Parathyroid adenoma (tissue), 2 donors: ENCODE data around the gene PARP3.

Experiments
- H2AFZ ChIP-seq: fragments of 300-600 bp; sonication (generic); one replicate; pipeline ENCODE4 v1.7.0; 2017; ENCODE audit warnings: antibody characterized with exemption, mild to moderate bottlenecking
- H3K27ac ChIP-seq: fragments of 300-600 bp; sonication (generic); one replicate; pipeline ENCODE4 v1.7.0; 2017
- H3K27me3 ChIP-seq: fragments of 300-600 bp; sonication (generic); one replicate; pipeline ENCODE4 v1.7.0; 2017; ENCODE audit warnings: low read length; ENCODE audit not compliant: control insufficient read depth, insufficient read depth
- H3K36me3 ChIP-seq: fragments of 300-600 bp; sonication (generic); one replicate; pipeline ENCODE4 v1.7.0; 2017; ENCODE audit warnings: low read length; ENCODE audit not compliant: control insufficient read depth, insufficient read depth
- H3K4me1 ChIP-seq: fragments of 300-600 bp; sonication (generic); one replicate; pipeline ENCODE4 v1.7.0; 2017; ENCODE audit warnings: control low read depth
- H3K4me2 ChIP-seq: fragments of 300-600 bp; sonication (generic); one replicate; pipeline ENCODE4 v1.7.0; 2017; ENCODE audit warnings: low read length
- H3K4me3 ChIP-seq: fragments of 300-600 bp; sonication (generic); one replicate; pipeline ENCODE4 v1.7.0; 2017; ENCODE audit warnings: low read depth, low read length
- H3K79me2 ChIP-seq: fragments of 300-600 bp; sonication (generic); one replicate; pipeline ENCODE4 v1.7.0; 2017; ENCODE audit warnings: control low read depth
- H3K9ac ChIP-seq: fragments of 300-600 bp; sonication (generic); one replicate; pipeline ENCODE4 v1.7.0; 2017; ENCODE audit warnings: mild to moderate bottlenecking
- H3K9me3 ChIP-seq: fragments of 300-600 bp; sonication (generic); one replicate; pipeline ENCODE4 v1.7.0; 2017; ENCODE audit warnings: low read length; ENCODE audit not compliant: control insufficient read depth
- CTCF ChIP-seq: fragments of 300-600 bp; sonication (generic); IDR thresholded peaks from one replicate; pipeline ENCODE4 v1.7.0; 2017; ENCODE audit warnings: antibody characterized with exemption, mild to moderate bottlenecking
- donor health status: primary hyperparathyroidism.

Gene PARP3

GRCh38 chr3:51937611-51938450 is 4.3 kb upstream of the PARP3 start:
- Histone ChIP-seq H3K4me1 (peaks cover 5% of the 10 kb centered on the region), H3K27me3 (no peaks in the 10 kb centered on the region), H3K9me3 (no peaks in the 10 kb centered on the region), H3K4me3 (no peak overlapping the region), H3K9ac (no peak overlapping the region), H3K27ac (no peak overlapping the region), H3K4me2 (no peak overlapping the region), H2AFZ (no peak overlapping the region), H3K79me2 (no peaks in the 10 kb centered on the region), H3K36me3 (no peaks in the 10 kb centered on the region)
- no peak for TF ChIP-seq CTCF

- H3K27ac ChIP-seq: no peak overlapping the region
- H2AFZ ChIP-seq: no peak overlapping the region
- no peaks in the 10 kb centered on the region for H3K27me3 ChIP-seq
- H3K36me3 ChIP-seq: no peaks in the 10 kb centered on the region
- H3K9me3 ChIP-seq: no peaks in the 10 kb centered on the region
- peaks cover 12% of the 10 kb centered on the region for H3K4me1 ChIP-seq
- no peak overlapping the region for H3K9ac ChIP-seq
- no peak overlapping the region for H3K4me3 ChIP-seq
- no peaks in the 10 kb centered on the region for H3K79me2 ChIP-seq
- TF ChIP-seq CTCF: no peak
- H3K4me2 ChIP-seq: no peak overlapping the region
Measured at GRCh38 chr3:51938780-51939425, 3.3 kb upstream of the PARP3 start.

- Histone ChIP-seq H3K4me2 (peak overlapping the region; percentile 94), H2AFZ (peak overlapping the region; percentile 86), H3K27me3 (no peaks in the 10 kb centered on the region), H3K27ac (no peak overlapping the region), H3K79me2 (no peaks in the 10 kb centered on the region), H3K4me3 (peak overlapping the region; percentile 80), H3K9ac (peak overlapping the region; percentile 44), H3K4me1 (peaks cover 12% of the 10 kb centered on the region), H3K36me3 (no peaks in the 10 kb centered on the region), H3K9me3 (no peaks in the 10 kb centered on the region)
- TF ChIP-seq CTCF: no peak
Measured at GRCh38 chr3:51940648-51941462, 1.3 kb upstream of the PARP3 start.

- TF ChIP-seq CTCF: no peak
Measured at GRCh38 chr3:51941463-51941797, 733 bp upstream of the PARP3 start.

More at GRCh38 chr3:51941463-51941797, 733 bp upstream of the PARP3 start:
- Histone ChIP-seq H3K4me1 (peaks cover 12% of the 10 kb centered on the region), H2AFZ (peak overlapping the region; percentile 86), H3K27me3 (no peaks in the 10 kb centered on the region), H3K36me3 (no peaks in the 10 kb centered on the region), H3K79me2 (no peaks in the 10 kb centered on the region), H3K27ac (peak overlapping the region; percentile 24), H3K4me3 (peak overlapping the region; percentile 80), H3K4me2 (peak overlapping the region; percentile 94), H3K9ac (peak overlapping the region; percentile 44), H3K9me3 (no peaks in the 10 kb centered on the region)
